Testis (tissue), 3 donors: ENCODE data around the gene SLC6A5. TPM values are rescaled to one million over a fixed set of nuclear protein-coding genes. Genes with fewer than 3 reads are reported as not detected.

ENCODE experiments used
- DNase-seq: peaks from one replicate; pipeline ENCODE4 v3.0.0-alpha.2; 2019
- H3K27ac ChIP-seq, 2 donors: fragments of 200-600 bp; sonication (generic); one replicate each; pipeline ENCODE4 v1.5.1; 2019
- H3K27me3 ChIP-seq: fragments of 200-600 bp; sonication (generic); one replicate; pipeline ENCODE4 v1.5.1; 2019
- H3K36me3 ChIP-seq: fragments of 200-600 bp; sonication (generic); one replicate; pipeline ENCODE4 v1.5.1; 2017; ENCODE audit warnings: low read depth; ENCODE audit errors: missing control alignments
- H3K4me1 ChIP-seq: fragments of 200-600 bp; sonication (generic); one replicate; pipeline ENCODE4 v1.5.1; 2019
- H3K4me3 ChIP-seq, 2 donors: fragments of 200-600 bp; sonication (generic); one replicate each; pipeline ENCODE4 v1.5.1; 2017 to 2019
- H3K9me3 ChIP-seq: fragments of 200-600 bp; sonication (generic); one replicate; pipeline ENCODE4 v1.5.1; 2017
- CTCF ChIP-seq, 3 experiments: fragments of 450-650 bp in 2 of 3; fragments of 200-600 bp in 1 of 3; sonication (generic) in 1 of 3; IDR thresholded peaks; one replicate each; pipeline ENCODE4 v1.5.1; 2016 to 2019; ENCODE audit warnings: antibody characterized with exemption in 3 of 3, mild to moderate bottlenecking in 2 of 3, moderate library complexity in 1 of 3
- POLR2A ChIP-seq: fragments of 450-650 bp; IDR thresholded peaks from one replicate; pipeline ENCODE4 v1.6.1; 2017; ENCODE audit warnings: antibody characterized with exemption, mild to moderate bottlenecking, moderate library complexity
- WGBS, 2 donors: methylation state at CpG; one replicate each; pipeline ENCODE4 v1.1.5; 2018; 5-methylcytosine and 5-hydroxymethylcytosine counted together
- intact Hi-C: fragments of 100-400 bp; cut with DNase I; formaldehyde crosslinking; loops from one replicate; pipeline ENCODE4 v1.15.1; 2023; ENCODE audit warnings: low total_unique reads
- polyA plus RNA-seq: library from polyadenylated mRNA; stranded (reverse); fragments of 350-450 nt; fragmentation: Illumina TruSeq; extraction: RNeasy Lipid Tissue Mini Kit (QIAGEN cat#74804); gene quantifications from one replicate; pipeline ENCODE4 v1.2.3, GENCODE V29; 2014; ENCODE audit warnings: low read depth, low replicate concordance; ENCODE audit not compliant: insufficient read depth
- total RNA-seq, 2 donors: library from RNA; depleted of rRNA; stranded (reverse); fragments of >200 nt; gene quantifications; one replicate each; pipeline ENCODE4 v1.2.3, GENCODE V29; 2016

The SLC6A5 gene
- total and polyA plus RNA-seq, 3 donors from 2014 or later: 1.5 to 2.1 (median 1.9) TPM

DNA sequence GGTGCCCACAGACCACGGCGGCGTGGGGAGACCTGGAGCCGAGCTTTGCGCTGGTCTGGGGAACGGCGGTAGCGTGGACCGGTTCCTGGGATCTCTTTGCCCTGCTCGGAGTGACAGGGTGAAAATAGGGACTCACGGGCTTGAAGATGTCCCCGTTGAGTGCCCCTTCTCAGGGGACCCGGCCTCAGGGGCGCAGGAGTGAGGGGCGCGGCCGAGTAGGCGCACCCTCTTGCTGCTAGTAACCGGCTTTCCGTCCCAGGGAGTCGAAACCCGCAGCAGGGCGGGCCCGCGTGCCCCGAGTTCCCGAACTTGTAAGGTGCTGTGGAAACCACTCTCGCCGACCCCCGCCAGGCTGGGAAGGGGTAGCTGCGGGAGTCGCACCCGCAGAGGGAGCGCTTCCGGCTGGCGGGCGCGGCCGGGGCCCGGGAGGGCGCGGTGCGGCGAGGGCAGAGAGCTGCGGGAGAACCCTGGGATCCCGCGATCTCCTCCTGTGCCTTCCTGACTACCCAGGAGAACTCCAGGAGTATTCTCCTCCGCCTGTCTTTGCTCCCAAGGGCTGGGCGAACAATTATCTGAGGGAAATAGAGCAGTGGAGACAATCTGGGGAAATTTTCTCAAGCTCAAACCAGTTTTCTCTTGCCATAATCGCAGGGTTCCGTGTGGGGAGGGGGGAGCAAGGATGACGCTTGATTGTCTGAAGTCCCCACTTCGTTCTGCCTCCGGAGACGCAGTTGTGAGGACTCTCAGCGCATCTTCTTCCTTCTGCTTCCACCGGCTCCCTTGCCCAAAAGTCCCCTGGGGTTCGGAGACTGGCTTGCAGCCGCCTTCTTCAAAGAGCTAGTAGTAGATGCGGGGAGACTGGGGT, 70.6 kb downstream of the SLC6A5 start:
- H3K9me3 ChIP-seq: no peaks in the 10 kb centered on the region
- intact Hi-C loops: no loop called here
- no peaks in the 10 kb centered on the region for H3K4me1 ChIP-seq
- WGBS, 2 donors: 0% methylated on average over 28 to 60 of the region's 60 CpGs
- no peak for DNase-seq
- TF ChIP-seq POLR2A (no peak), CTCF (IDR thresholded peaks at IDR 0.05) (no peak)
- H3K27ac ChIP-seq: no peak overlapping the region
- H3K27me3 ChIP-seq: no peaks in the 10 kb centered on the region
- H3K36me3 ChIP-seq: no peaks in the 10 kb centered on the region
- peak overlapping the region; percentile 32 to 47 for H3K4me3 ChIP-seq

GRCh38 chr11:20670932-20671403, 71.6 kb downstream of the SLC6A5 start:
- Histone ChIP-seq H3K4me3 (no peak overlapping the region), H3K27me3 (no peaks in the 10 kb centered on the region), H3K27ac (no peak overlapping the region), H3K36me3 (no peaks in the 10 kb centered on the region), H3K4me1 (no peaks in the 10 kb centered on the region), H3K9me3 (no peaks in the 10 kb centered on the region)
- DNase-seq: no peak
- 1 to 2% methylated on average over 19 to 21 of the region's 21 CpGs for WGBS, 2 donors
- intact Hi-C loops: no loop called here
- TF ChIP-seq CTCF (IDR thresholded peaks at IDR 0.05): no peak
- TF ChIP-seq POLR2A: no peak

DNA sequence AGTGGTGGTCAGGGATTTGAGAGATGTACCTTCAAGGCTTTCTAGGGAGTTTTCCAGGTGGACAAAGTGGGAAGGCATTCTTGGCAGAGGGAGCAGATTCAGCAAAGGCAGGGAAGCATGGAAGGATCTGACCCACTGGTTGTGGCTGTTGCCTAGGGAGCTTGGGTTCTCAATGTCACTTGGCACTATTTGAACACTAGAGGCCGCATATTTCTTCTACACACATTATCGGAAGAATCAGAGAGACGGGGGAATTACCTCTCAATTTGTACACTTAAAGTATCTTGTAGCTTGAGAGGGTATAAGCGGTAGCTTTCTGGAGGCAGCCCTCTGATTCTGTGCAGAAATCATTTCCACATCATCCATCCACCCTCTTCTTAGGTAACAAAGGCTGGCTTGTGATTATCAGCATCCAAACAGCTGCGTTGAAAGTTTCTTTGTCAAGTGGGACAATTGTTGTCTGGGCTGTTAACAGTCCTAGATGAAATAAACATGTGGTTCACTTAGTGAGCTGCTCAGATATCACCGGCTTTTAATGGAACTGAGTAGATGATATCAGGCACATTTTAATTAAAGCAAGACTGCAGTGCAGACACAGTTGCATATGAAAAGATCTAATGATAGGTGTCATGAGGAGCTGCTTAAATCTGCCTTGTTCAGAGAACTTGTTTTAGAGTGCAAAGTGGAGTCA, 72.6 kb downstream of the SLC6A5 start:
- no peak for DNase-seq
- H3K27ac ChIP-seq: no peak overlapping the region
- intact Hi-C loops: no loop called here
- H3K27me3 ChIP-seq: no peaks in the 10 kb centered on the region
- H3K4me1 ChIP-seq: no peaks in the 10 kb centered on the region
- no peak overlapping the region for H3K4me3 ChIP-seq
- H3K36me3 ChIP-seq: no peaks in the 10 kb centered on the region
- no peaks in the 10 kb centered on the region for H3K9me3 ChIP-seq
- WGBS, 2 donors: 17 to 29% methylated on average over 6 of the region's 6 CpGs
- TF ChIP-seq CTCF (IDR thresholded peaks at IDR 0.05) (peak in 1 of 3 experiments; percentile 20), POLR2A (no peak)

- no peak for DNase-seq
- Histone ChIP-seq H3K36me3 (no peaks in the 10 kb centered on the region), H3K27me3 (no peaks in the 10 kb centered on the region), H3K9me3 (no peaks in the 10 kb centered on the region), H3K4me3 (no peak overlapping the region), H3K4me1 (no peaks in the 10 kb centered on the region), H3K27ac (no peak overlapping the region)
- 21 to 32% methylated on average over 2 of the region's 2 CpGs for WGBS, 2 donors
- intact Hi-C loops: no loop called here
- peak in 1 of 3 experiments; percentile 32 for TF ChIP-seq CTCF (IDR thresholded peaks at IDR 0.05)
- no peak for TF ChIP-seq POLR2A
Measured at GRCh38 chr11:20672575-20672974, 73.2 kb downstream of the SLC6A5 start.
